ENCODE results near the gene IL22RA2. TPM values are rescaled to one million over a fixed set of nuclear protein-coding genes. Genes with fewer than 3 reads are reported as not detected.
"Not testable (repeated sequence)": the region's sequence is repeated elsewhere in the genome, so short reads cannot be mapped to it uniquely, and the experiment has no call there.

Gene IL22RA2
- total RNA-seq, 1 donor from 2014 or later = not detected

DNA sequence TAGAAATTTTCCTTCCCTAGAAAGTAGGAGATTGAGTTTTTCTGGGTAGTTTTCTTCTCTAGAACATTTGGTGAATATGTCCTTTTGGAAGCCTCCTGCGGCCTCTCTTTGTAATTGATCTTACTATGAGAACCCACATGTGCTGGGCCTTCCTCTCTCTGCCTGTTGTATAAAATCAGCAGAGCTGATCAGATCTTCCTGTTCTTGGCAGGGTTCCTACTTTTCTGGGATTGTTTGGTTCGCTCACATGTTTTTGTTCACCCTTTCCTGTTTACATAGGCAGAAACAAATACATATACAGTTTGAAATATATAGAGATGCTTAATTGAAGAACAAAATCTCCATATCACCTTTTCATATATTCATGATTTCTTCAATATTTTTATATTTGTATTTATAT is 57.8 kb downstream of the IL22RA2 start:
- H3K27me3 Mint-ChIP-seq (ENCODE audit: low read depth) = no peaks in the 10 kb centered on the region
- H3K27ac Mint-ChIP-seq = no peak overlapping the region
- no peak overlapping the region for H3K4me3 Mint-ChIP-seq
- TF ChIP-seq, protein P1, sequence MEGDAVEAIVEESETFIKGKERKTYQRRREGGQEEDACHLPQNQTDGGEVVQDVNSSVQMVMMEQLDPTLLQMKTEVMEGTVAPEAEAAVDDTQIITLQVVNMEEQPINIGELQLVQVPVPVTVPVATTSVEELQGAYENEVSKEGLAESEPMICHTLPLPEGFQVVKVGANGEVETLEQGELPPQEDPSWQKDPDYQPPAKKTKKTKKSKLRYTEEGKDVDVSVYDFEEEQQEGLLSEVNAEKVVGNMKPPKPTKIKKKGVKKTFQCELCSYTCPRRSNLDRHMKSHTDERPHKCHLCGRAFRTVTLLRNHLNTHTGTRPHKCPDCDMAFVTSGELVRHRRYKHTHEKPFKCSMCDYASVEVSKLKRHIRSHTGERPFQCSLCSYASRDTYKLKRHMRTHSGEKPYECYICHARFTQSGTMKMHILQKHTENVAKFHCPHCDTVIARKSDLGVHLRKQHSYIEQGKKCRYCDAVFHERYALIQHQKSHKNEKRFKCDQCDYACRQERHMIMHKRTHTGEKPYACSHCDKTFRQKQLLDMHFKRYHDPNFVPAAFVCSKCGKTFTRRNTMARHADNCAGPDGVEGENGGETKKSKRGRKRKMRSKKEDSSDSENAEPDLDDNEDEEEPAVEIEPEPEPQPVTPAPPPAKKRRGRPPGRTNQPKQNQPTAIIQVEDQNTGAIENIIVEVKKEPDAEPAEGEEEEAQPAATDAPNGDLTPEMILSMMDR (IDR thresholded peaks at IDR 0.05; ENCODE audit: unreplicated experiment) = no peak
- H3K4me1 Mint-ChIP-seq = no peaks in the 10 kb centered on the region
- no peak for DNase-seq (ENCODE audit: low spot score in 2 of 2, unreplicated experiment in 2 of 2)
- H3K36me3 Mint-ChIP-seq = no peaks in the 10 kb centered on the region
- H3K9me3 Mint-ChIP-seq = peaks cover 24% of the 10 kb centered on the region

DNA sequence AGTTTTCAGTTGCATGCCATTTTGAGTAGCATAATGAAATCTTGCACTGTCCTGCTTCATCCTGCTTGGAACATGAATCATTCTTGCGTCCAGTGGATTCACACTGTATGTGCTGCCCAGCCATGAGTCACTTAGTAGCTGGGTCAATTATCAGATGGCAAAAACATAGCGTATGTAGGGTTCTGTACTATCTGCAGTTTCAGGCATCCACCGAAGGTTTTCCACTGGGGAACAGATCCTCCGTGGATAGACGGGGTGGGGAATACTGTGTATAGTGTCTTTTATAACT is 61.4 kb downstream of the IL22RA2 start:
- TF ChIP-seq, protein P1 (IDR thresholded peaks at IDR 0.05; ENCODE audit: unreplicated experiment) = no peak
- no peak overlapping the region for H3K4me3 Mint-ChIP-seq
- peaks cover 11% of the 10 kb centered on the region for H3K9me3 Mint-ChIP-seq
- H3K4me1 Mint-ChIP-seq = no peaks in the 10 kb centered on the region
- DNase-seq (ENCODE audit: low spot score in 2 of 2, unreplicated experiment in 2 of 2) = no peak
- no peaks in the 10 kb centered on the region for H3K36me3 Mint-ChIP-seq
- H3K27ac Mint-ChIP-seq = no peak overlapping the region
- no peaks in the 10 kb centered on the region for H3K27me3 Mint-ChIP-seq (ENCODE audit: low read depth)

- Mint-ChIP-seq H3K4me1 (no peaks in the 10 kb centered on the region), H3K27ac (no peak overlapping the region), H3K9me3 (peaks cover 9% of the 10 kb centered on the region), H3K27me3 (ENCODE audit: low read depth) (no peaks in the 10 kb centered on the region), H3K36me3 (no peaks in the 10 kb centered on the region), H3K4me3 (no peak overlapping the region)
- DNase-seq (ENCODE audit: low spot score in 2 of 2, unreplicated experiment in 2 of 2) = no peak
- TF ChIP-seq, protein P1 (IDR thresholded peaks at IDR 0.05; ENCODE audit: unreplicated experiment) = no peak
Measured at GRCh38 chr6:137111296-137112066, 62.0 kb downstream of the IL22RA2 start.

GRCh38 chr6:137107767-137108105 is 65.7 kb downstream of the IL22RA2 start:
- peaks cover 9% of the 10 kb centered on the region for H3K9me3 Mint-ChIP-seq
- H3K4me3 Mint-ChIP-seq = no peak overlapping the region
- no peaks in the 10 kb centered on the region for H3K27me3 Mint-ChIP-seq (ENCODE audit: low read depth)
- H3K4me1 Mint-ChIP-seq = no peaks in the 10 kb centered on the region
- TF ChIP-seq, protein P1 (IDR thresholded peaks at IDR 0.05; ENCODE audit: unreplicated experiment) = no peak
- DNase-seq (ENCODE audit: low spot score in 2 of 2, unreplicated experiment in 2 of 2) = no peak
- H3K36me3 Mint-ChIP-seq = no peaks in the 10 kb centered on the region
- no peak overlapping the region for H3K27ac Mint-ChIP-seq

GRCh38 chr6:137107047-137107766 is 66.2 kb downstream of the IL22RA2 start:
- H3K4me1 Mint-ChIP-seq; H3K27ac Mint-ChIP-seq; H3K27me3 Mint-ChIP-seq (ENCODE audit: low read depth); DNase-seq (ENCODE audit: low spot score in 2 of 2, unreplicated experiment in 2 of 2); H3K36me3 Mint-ChIP-seq; H3K4me3 Mint-ChIP-seq; H3K9me3 Mint-ChIP-seq: not testable (repeated sequence)

DNA sequence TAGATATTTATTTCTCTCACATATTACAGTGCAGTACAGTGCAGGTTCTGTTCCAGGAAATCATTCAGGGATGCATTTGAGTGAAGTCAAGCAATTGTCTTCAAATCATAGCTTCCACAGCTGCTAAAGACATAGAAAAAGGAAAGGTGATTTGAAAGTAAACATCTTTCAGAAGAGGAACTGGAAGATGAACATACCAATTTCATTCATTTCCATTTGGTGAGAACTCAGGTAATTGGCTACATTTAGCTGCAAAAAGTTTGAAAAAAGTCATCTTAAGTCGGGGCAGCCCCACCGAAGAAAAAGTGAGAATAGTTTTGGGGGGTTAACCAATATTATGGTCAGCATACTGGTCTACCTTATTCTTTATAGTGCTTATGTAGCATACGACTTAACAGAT is 67.3 kb downstream of the IL22RA2 start:
- Mint-ChIP-seq H3K9me3 (peaks cover 9% of the 10 kb centered on the region), H3K36me3 (no peaks in the 10 kb centered on the region)
- TF ChIP-seq, protein P1 (IDR thresholded peaks at IDR 0.05; ENCODE audit: unreplicated experiment) = no peak

More for the DNA sequence above, 67.3 kb downstream of the IL22RA2 start:
- Mint-ChIP-seq H3K27ac (no peak overlapping the region), H3K4me3 (no peak overlapping the region), H3K4me1 (no peaks in the 10 kb centered on the region), H3K27me3 (ENCODE audit: low read depth) (no peaks in the 10 kb centered on the region)
- DNase-seq (ENCODE audit: low spot score in 2 of 2, unreplicated experiment in 2 of 2) = no peak

Measured in mesothelial cell of epicardium (in vitro differentiated cells).